Heart right ventricle (tissue), 16 donors: ENCODE results near the gene DUT. TPM values are rescaled to one million over a fixed set of nuclear protein-coding genes. Genes with fewer than 3 reads are reported as not detected.

ENCODE experiments used
- ATAC-seq, 8 donors: fragments of 200-7000 bp; cut with Tn5 transposase; one replicate each; pipeline ENCODE4 v1.9.1; 2020; ENCODE audit warnings: mild to moderate bottlenecking in 8 of 8, moderate library complexity in 8 of 8, moderate number of reproducible peaks in 1 of 8
- DNase-seq, 2 donors: peaks; one replicate each; pipeline ENCODE4 v3.0.0-alpha.2; 2020
- H3K27ac ChIP-seq, 10 donors: fragments of 200-600 bp; sonication (generic) in 2 of 10; one replicate each; pipeline versions ENCODE4 v1.5.0 to v1.8.0; 2020 to 2022; ENCODE audit warnings: mild to moderate bottlenecking in 3 of 10
- H3K27me3 ChIP-seq, 7 donors: fragments of 200-600 bp; one replicate each; pipeline ENCODE4 v1.8.0; 2021 to 2022; ENCODE audit warnings: mild to moderate bottlenecking in 2 of 7
- H3K36me3 ChIP-seq, 9 donors: fragments of 200-600 bp; sonication (generic) in 1 of 9; one replicate each; pipeline versions ENCODE4 v1.5.0 to v1.8.0; 2020 to 2022; ENCODE audit warnings: mild to moderate bottlenecking in 2 of 9
- H3K4me1 ChIP-seq, 9 donors: fragments of 200-600 bp; sonication (generic) in 1 of 9; one replicate each; pipeline versions ENCODE4 v1.5.0 to v1.8.0; 2020 to 2022; ENCODE audit warnings: mild to moderate bottlenecking in 4 of 9
- H3K4me3 ChIP-seq, 10 donors: fragments of 200-600 bp; sonication (generic) in 2 of 10; one replicate each; pipeline versions ENCODE4 v1.5.0 to v1.8.0; 2020 to 2022; ENCODE audit warnings: mild to moderate bottlenecking in 7 of 10, moderate library complexity in 2 of 10
- H3K9me3 ChIP-seq, 11 donors: fragments of 200-600 bp in 10 of 11; sonication (generic) in 2 of 11; one replicate each; pipeline versions ENCODE4 v1.5.0 to v1.8.0; 2013 to 2022; ENCODE audit warnings: mild to moderate bottlenecking in 2 of 11, control low read depth in 1 of 11, moderate library complexity in 1 of 11
- WGBS, 2 donors: extraction: QIAGEN DNeasy Blood & Tissue Kit; methylation state at CpG; one replicate each; pipeline ENCODE4 v1.1.7; 2013; ENCODE audit warnings: inconsistent platforms in 1 of 2; 5-methylcytosine and 5-hydroxymethylcytosine counted together
- intact Hi-C, 10 donors: fragments of 100-400 bp; cut with DNase I; formaldehyde crosslinking; loops; one replicate each; pipeline versions ENCODE4 v1.11.1 to v1.14.2; 2022
- polyA plus RNA-seq, 2 donors: library from polyadenylated mRNA; stranded (reverse); fragments of 200-250 nt; gene quantifications; one replicate each; pipeline ENCODE4 v1.2.3, GENCODE V29; 2013
- total RNA-seq, 10 donors: library from RNA; stranded (reverse); fragmentation: NEBNext Ultra II Directional in 3 of 10; extraction: Animal tissue kit (Norgen Biotek cat#: 25700) in 3 of 10; gene quantifications; one replicate each; pipeline versions ENCODE4 v1.2.1 to v1.2.4, GENCODE V29; 2021 to 2023
- TF ChIP-seq, protein P1 (sequence below), 9 donors: fragments of 200-600 bp; sonication (generic) in 2 of 9; IDR thresholded peaks; one replicate each; pipeline versions ENCODE4 v1.5.0 to v1.8.0; 2021 to 2022; ENCODE audit warnings: antibody characterized with exemption in 9 of 9, mild to moderate bottlenecking in 5 of 9, moderate library complexity in 1 of 9
- donor health status: Arrhythmogenic right ventricular cardiomyopathy.
- donor health status: ischemic (EF 13 %, LVEDD 7.1; RV severe dilation, severe dysfunction).
- donor health status: healthy with polysubstance abuse.
- donor health status: DM: no; HTN: yes; CAD: no.
- donor health status: DM: no; HTN: no; CAD: no.
- donor health status: ischemic (EF 25% LVEDD 6.9; RV normal size, moderate dysfunction).
- donor health status: ischemic (EF 25% LVEDD 5.7; RV mildly dilated, moderate dysfunction).
- donor health status: healthy.
- donor health status: DM: yes; HTN: yes; CAD: no.
- donor health status: Ischemic cardiomyopathy.
- donor health status: ischemic (EF 35%, LVEDD 5.7; RV mildly dilated, moderate dysfunction).
- donor health status: nonischemic (EF 11% LVEDD 7.7; RV severe dilation, severe dysfunction).
- donor health status: DM: yes; HTN: yes; CAD: no.
- donor health status: PGD.
- donor health status: ischemic (EF 29% LVEDD 5.4; RV normal size, mild dysfunction).
- donor health status: nonischemic (EF 23%, LVEDD 6.1; RV moderate dilation, normal function).

Gene DUT
- total and polyA plus RNA-seq, 12 donors = 48.5 to 88.4 (median 62.7) TPM

DNA sequence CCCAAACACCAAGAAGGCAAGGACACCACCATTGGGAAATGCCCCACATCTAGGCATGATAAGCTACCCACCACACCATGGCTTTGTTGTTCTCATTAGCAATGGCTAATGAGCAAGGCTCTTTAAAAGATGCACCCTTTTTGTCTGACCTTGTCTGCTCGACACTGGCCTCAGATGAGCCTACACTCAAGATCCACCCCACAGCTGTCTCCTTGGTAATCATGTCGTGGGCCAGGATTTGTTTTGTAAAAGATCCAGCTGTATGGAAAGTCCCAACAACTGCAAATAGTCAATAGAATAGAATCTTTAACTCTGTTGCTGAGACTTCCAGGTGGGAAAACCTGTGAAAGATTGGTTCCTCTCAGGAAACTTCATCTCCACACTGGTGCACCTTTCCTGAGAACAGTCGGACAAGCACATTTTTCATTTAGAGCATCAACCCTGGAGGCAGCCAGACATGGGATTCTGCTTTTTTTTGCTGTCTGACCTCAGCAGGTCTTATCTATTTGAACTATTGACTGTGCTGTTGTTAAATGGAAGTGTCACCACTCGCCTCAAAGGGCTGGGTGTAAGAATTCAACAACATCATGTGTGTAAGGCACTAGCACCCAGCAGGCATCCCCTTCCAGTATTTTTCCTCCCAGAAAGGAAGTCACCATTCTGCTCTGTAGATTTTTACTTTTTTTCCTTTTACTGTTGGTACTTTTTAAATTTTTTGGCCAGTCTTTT lies 35.5 kb downstream of the DUT start:
- no peak for DNase-seq
- ATAC-seq = peak in 4 of 8 donors; percentile 68 to 81 (median 76)
- Histone ChIP-seq H3K27ac (peak overlapping the region in 2 of 10 donors; percentile 2 to 32), H3K4me3 (no peak overlapping the region), H3K36me3 (no peaks in the 10 kb centered on the region), H3K9me3 (peaks cover 0 to 3% (median 0%) of the 10 kb centered on the region in 11 donors), H3K4me1 (no peaks in the 10 kb centered on the region), H3K27me3 (no peaks in the 10 kb centered on the region)
- TF ChIP-seq, protein P1, sequence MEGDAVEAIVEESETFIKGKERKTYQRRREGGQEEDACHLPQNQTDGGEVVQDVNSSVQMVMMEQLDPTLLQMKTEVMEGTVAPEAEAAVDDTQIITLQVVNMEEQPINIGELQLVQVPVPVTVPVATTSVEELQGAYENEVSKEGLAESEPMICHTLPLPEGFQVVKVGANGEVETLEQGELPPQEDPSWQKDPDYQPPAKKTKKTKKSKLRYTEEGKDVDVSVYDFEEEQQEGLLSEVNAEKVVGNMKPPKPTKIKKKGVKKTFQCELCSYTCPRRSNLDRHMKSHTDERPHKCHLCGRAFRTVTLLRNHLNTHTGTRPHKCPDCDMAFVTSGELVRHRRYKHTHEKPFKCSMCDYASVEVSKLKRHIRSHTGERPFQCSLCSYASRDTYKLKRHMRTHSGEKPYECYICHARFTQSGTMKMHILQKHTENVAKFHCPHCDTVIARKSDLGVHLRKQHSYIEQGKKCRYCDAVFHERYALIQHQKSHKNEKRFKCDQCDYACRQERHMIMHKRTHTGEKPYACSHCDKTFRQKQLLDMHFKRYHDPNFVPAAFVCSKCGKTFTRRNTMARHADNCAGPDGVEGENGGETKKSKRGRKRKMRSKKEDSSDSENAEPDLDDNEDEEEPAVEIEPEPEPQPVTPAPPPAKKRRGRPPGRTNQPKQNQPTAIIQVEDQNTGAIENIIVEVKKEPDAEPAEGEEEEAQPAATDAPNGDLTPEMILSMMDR (IDR thresholded peaks at IDR 0.05) = no peak
- intact Hi-C loops = loop anchor here in 1 of 10 donors (10.0 kb wide), 1 partner anchor 268 kb away; no protein-coding TSS in a partner anchor
- 50 to 53% methylated on average over 4 of the region's 4 CpGs for WGBS, 2 donors

DNA sequence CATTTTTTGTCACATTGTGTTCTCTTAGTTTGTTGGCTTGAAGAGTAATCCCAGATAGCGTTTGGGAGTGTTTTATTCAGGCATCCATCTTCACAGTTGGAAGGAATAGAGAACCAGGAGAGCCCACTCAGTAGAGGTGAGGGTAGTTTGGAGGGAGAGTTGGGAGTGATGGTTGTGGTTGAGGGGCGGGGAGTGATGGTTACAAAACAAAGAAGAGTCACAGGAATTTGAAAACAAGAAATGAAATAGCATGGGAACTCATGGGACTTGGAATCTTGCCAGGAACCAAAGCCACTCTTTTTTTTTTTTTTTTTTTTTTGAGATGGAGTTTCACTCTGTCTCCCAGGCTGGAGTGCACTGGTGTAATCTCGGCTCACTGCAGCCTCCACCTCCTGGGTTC lies 36.3 kb downstream of the DUT start:
- ATAC-seq (peak in 2 of 8 donors; percentile 18 to 61), DNase-seq (no peak)
- Histone ChIP-seq H3K36me3 (no peaks in the 10 kb centered on the region), H3K27ac (peak overlapping the region in 1 of 10 donors; percentile 32), H3K27me3 (no peaks in the 10 kb centered on the region), H3K4me1 (no peaks in the 10 kb centered on the region), H3K4me3 (no peak overlapping the region), H3K9me3 (no peaks in the 10 kb centered on the region)
- intact Hi-C loops = loop anchor here in 1 of 10 donors (10.0 kb wide), 1 partner anchor 267 kb away; no protein-coding TSS in a partner anchor
- WGBS, 2 donors = 68 to 74% methylated on average over 3 of the region's 3 CpGs
- TF ChIP-seq, protein P1 (IDR thresholded peaks at IDR 0.05) = no peak

DNA sequence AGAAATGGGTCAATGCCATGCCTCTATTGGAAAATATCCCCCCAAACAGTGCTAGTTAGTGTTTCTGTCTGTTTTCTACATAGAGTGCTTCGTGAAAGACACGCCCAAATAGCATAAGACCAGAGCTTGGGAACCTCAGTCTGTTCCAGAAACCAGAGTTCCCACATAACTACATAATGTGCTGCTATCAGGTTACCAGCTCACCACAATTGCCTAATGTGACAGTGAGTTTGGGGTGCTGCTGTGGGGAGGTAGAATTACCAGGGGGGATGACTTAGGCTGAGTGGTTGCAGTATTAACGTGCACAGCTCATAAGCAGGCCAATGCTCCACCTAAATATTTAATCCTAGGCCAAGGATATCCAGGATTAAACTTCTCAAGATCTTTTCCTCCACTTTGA lies 39.2 kb downstream of the DUT start:
- 93 to 98% methylated on average over 3 of the region's 3 CpGs for WGBS, 2 donors
- peaks cover 0 to 6% (median 0%) of the 10 kb centered on the region in 9 donors for H3K4me1 ChIP-seq
- no peak for DNase-seq
- H3K4me3 ChIP-seq = no peak overlapping the region
- H3K27me3 ChIP-seq = peaks cover 0 to 5% (median 0%) of the 10 kb centered on the region in 7 donors
- TF ChIP-seq, protein P1 (IDR thresholded peaks at IDR 0.05) = no peak
- H3K9me3 ChIP-seq = no peaks in the 10 kb centered on the region
- intact Hi-C loops = no loop called here
- H3K27ac ChIP-seq = no peak overlapping the region
- ATAC-seq = no peak
- H3K36me3 ChIP-seq = no peaks in the 10 kb centered on the region

GRCh38 chr15:48371550-48371949 lies 40.3 kb downstream of the DUT start:
- H3K9me3 ChIP-seq = no peaks in the 10 kb centered on the region
- H3K36me3 ChIP-seq = no peaks in the 10 kb centered on the region
- intact Hi-C loops = no loop called here
- WGBS, 2 donors = 68 to 85% methylated on average over 2 of the region's 2 CpGs
- DNase-seq = no peak
- H3K27me3 ChIP-seq = peaks cover 0 to 5% (median 0%) of the 10 kb centered on the region in 7 donors
- ATAC-seq = no peak
- no peak overlapping the region for H3K27ac ChIP-seq
- H3K4me1 ChIP-seq = peaks cover 0 to 6% (median 0%) of the 10 kb centered on the region in 9 donors
- TF ChIP-seq, protein P1 (IDR thresholded peaks at IDR 0.05) = no peak
- H3K4me3 ChIP-seq = no peak overlapping the region
